HG03060 (cell line): ENCODE measurements around the gene ZNF136.
A peak's percentile ranks its signal among the peaks of the same experiment; 100 is the strongest.

Source experiments
- ATAC-seq: cut with Tn5 transposase; IDR thresholded peaks from one replicate; pipeline ENCODE4 v1.9.1; 2021; ENCODE audit warnings: low read depth, moderate number of reproducible peaks; ENCODE audit not compliant: unreplicated experiment

The ZNF136 gene

DNA sequence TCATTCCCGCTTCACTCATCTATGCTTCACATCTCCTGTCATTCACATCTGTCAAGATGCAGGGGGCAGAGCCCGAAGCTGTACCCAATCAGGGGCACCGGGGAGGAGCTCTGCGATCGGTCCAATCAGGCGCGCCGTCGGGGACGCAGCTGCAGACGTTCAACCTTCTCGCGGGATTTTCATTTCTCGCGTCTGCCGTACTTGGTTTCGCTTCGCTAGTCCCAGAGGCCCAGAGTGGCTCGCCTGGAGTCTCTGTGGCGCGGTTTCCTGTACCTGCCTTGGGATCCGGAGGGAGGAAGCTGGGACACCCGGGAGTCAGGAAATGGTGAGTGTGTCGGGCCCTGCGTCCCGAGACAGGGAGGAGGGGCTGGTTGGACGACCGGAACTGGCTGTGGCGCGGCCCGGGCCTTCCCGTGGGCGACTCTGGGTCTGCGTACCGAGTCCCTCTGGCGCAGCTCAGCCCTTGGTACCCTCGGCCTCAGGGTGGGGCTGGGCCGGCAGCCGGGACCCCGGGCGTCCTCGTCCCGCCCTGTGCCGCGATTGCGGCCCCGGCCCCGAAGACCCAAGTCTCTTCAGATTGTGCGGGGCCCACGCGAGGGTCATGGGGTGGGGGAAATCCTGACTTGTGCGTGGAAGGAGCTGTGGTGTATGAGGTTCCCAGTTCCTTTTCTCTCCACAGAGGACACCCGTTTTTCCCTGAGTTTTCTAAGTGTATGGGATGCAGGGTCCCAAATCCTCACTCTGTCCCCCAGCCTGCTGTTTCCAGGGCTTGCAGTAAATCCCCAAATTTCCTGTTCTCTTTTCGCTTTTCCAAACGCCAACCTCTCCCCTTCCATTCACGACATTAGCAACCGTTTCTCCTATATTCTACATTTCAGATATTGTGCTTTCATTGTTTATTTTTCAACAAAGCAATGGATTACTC, at the start of gene ZNF136:
Gene ZNF136, plus strand, starts transcription at position 215 of the 925 bp plus-strand sequence. Its CDS starts 108 bp downstream, at position 323.
- ATAC-seq: peak; percentile 70

DNA sequence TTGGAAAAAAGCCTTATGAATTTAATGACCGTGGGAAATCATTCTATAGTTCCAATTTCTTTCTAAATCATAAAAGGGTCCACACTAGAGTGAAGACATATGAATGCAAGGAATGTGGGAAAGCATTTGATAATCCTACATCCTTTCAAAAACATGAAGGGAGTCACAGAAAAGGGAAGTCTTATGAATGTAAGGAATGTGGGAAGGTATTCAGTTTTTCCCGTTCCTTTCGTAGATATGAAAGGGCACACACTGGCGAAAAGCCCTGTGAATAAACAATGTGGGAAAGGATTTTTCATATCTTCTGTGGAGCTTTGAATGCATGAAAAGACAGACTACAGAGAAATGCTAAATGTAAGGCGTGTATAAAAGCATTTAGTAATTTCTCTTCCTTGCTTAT, 49.8 kb upstream of the ZNF136 start:
- ATAC-seq: no peak

DNA sequence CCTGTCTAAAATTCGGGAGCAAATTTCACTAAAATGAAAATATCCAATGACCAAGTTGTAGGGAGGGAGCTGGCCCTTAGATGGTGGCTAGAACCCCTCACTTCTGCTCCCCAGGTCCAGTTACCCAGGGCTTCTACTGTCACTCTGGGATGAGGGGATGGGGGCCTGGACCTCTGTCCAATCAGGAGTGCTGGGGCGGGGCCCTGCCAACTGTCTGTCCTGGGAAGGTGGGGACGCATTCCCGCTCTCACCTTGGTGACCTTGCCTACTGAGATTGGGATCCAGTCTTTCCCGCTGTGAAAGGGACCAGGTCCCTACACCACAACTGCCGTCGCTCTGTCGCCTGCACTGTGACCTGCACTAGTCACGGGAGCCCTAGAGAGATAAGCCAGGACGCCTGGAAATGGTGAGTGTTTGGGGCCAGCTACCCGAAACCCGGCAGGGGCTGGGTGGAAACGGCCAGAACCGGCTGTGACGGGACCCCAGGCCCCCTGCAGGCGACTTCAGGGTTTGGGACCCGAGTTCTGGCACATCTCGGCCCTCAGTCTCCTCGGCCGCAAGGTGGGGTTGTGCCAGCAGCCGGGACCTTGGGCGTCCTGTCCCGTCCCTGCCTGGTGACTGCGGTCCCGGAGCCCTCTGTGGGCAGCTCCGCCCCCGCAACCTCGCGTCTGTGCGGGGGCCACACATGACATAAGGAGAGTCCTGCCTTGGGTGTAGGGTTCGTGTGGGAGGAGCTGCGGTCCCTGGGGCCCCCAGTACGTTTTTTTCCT, 45.5 kb upstream of the ZNF136 start:
- no peak for ATAC-seq

DNA sequence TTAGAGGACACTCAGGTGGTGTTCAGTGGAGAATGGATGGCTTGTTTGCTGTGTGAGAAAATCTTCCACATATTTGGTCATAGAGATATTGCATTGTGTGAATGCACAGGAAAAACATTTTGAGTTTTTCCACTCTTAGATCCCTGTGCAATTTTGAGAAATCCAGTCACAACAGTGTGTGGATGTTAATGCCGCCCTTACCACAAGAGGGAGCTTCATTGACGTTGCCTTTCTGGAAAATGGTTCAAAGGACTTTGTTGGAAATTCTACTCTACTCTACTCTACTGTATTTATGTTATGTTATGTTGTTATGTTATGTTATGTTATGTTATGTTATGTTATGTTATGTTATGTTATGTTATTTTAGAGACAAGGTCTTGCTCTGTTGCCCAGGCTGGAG, 36.2 kb upstream of the ZNF136 start:
- no peak for ATAC-seq

DNA sequence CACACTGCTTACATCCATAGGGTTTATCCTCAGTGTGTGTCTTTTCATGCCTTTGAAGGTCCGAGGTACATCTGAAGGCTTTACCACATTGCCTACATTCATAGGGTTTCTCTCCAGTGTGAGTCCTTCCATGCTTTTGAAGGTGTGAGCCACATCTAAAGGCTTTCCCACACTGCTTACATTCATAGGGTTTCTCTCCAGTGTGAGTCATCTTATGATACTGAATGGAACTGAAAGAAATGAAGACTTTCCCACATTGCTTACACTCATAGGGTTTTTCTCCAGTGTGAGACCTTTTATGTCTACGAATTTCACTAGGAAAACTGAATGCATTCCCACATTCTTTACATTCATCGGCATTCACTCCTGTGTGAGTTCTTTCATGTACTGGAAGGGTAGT, 29.8 kb upstream of the ZNF136 start:
- no peak for ATAC-seq

DNA sequence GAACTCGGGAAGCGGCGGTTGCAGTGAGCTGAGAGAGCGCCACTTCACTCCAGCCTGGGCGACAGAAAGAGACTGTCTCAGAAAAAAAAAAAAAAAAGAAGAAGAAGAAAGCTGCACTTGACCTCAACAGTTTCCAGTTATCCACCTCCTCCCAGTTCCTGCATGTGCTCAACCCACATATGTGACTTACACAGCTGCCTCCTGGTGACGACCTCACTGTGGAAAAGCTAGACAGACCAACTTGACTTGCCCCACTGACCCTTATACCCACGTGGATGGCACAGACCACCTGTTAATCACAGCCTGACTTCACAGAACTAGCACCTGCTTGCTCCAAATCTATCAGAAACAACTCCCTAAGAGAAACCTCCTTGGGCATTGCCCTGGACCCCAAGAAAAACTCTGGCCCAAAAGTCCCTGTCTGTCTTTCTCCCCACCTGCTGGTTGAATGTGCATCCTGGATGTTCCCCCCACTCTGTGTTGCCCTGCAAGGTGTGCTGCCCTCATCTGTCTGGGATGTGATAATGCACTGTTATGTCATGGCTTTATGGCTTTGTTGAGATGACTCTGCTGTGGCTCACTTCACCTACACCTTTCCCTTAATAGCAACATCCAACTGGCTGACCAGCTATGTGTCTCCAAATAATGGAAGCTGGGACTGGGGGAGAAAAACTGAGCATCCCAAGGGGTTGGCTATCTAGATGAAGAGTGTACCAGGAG, 25.5 kb upstream of the ZNF136 start:
- ATAC-seq: no peak

DNA sequence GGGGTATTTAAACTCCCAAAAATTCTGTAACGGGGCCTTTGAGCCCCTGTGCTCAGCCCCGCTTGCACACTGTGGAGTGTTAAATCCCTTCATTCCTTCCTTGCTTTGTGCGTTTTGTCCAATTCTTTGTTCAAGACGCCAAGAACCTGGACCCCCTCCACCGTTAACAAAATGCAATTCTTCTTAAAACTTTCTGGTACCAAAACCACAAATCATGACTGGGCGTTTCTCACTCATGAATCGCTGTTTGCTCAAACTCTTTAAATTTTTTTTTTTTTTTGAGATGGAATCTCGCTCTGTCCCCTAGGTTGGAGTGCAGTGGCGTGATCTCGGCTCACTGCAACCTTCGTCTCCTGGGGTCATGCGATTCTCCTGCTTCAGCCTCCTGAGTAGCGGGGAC, 23.6 kb upstream of the ZNF136 start:
- no peak for ATAC-seq

DNA sequence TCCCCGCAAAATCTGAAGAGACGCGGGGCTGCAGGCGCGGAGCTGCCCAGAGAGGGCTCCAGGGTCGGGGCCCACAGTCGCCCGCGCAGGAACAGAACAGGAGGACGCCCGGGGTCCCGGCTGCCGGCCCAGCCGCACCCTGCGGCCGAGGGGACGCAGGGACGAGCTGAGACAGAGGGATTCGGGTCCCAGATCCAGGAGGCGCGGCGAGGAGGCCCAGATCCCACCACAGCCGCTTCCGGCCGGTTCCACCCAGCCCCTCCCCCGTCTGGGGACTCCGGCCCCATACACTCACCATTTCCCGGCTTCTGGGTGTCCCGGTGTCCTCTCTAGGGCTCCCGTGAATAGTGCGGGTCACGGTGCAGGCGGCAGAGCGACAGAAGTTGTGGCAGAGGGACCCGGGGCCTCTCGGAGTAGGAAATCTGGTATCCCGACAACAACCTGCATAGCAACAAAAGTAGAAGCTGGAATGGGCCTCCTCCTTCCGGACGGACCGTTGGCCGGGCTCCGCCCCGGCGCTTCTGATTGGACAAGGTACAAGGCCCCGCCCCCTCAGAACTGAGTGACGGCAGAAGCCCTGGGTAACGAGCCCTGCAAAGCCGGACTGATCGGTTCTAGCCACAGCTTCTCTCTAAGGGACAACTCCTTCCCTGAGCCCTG, 22.9 kb upstream of the ZNF136 start, which contains the start of gene ZNF20:
Gene ZNF20, minus strand, starts transcription at position 466 of the 660 bp plus-strand sequence. Its CDS starts 168 bp downstream, at position 298.
- no peak for ATAC-seq

DNA sequence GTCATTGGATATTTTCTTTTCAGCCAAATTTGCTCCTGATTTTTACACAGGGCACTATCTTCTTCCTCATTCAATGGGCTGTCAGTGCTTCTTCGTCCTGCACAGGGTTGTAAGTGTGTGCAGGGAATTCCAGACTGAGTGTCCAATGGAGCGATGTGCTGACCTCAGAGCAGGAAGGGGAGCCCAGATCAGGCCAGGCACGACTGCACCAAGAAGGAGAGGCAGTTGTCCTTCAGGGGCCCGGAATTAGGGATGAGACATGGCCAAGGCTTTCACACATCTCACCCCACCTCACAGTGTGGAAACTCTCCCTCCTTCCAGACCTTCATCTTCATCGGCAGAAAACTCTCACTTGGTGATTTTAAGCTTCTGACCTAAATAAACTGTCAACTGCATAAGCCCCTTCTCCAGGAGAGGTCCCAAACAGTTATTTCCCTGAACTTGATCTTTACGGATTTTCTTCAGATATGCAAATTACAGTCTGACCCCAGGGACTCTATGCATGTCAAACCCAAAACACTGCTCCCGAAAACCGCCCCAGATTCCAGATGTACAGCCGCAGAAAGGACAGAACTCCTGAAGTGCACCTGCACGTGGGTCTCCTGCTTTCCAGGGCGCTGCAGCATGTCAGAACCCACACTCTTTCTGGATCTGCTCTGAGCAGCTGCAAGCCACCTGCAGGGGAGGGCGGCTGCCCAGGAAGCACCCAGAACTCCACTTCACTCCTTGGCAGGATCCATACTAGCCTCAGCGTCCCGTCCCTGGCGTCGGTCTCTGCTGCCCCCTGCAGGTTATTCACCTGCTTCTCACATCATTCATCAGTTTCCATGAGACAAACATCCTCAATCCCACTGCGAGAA, 22.1 kb upstream of the ZNF136 start:
- no peak for ATAC-seq

DNA sequence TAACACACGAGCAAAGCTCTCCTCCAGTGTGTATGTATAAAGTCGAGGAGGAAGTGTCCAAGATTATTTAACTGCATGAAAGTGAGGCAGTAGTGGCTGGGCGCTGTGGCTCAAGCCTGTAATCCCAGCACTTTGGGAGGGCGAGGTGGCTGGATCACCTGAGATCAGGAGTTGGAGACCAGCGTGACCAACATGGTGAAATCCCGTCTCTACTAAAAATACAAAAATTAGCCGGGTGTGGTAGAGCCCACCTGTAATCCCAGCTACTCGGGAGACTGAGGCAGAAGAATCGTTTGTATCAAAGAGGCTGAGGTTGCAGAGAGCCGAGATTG, 21.5 kb upstream of the ZNF136 start:
- no peak for ATAC-seq

DNA sequence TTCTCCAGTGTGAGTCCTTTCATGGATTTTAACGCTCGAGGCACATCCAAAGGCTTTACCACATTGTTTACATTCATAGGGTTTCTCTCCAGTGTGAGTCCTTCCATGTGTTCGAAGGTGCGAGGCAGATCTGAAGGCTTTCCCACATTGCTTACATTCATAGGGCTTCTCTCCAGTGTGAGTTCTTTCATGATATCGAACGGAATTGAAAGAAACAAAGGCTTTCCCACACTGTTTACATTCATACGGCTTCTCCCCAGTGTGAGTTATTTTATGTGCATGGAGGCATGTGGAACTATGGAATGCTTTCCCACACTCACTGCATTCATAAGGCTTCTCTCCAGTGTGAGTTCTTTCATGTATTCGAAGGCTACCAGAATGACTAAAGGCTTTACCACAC, 17.5 kb upstream of the ZNF136 start:
- ATAC-seq: no peak

DNA sequence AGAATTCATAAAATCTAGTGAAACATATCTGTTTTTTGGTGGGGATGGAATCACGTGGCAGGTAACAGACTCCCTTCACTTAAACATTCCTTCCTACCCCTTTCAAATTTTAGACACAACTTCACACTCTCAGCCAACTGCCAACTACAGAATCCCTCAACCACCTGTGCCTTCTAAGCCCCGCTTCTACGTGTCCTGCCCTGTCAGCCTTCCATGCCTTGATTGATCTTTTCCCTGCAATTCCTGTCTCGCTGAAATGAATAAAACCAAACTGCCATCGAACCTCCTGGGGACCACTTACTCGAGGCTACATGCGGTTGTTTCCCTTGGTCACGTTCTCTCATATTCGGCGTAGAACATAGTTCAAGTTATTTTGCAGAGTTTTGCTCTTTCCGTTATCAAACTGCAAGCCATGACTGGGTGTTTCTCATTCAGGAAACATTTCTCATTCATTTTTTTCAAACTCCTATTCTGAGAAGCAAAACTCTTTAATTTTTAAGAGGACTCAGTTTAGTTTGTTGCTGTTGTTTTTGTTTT, 7.5 kb upstream of the ZNF136 start:
- ATAC-seq: no peak

DNA sequence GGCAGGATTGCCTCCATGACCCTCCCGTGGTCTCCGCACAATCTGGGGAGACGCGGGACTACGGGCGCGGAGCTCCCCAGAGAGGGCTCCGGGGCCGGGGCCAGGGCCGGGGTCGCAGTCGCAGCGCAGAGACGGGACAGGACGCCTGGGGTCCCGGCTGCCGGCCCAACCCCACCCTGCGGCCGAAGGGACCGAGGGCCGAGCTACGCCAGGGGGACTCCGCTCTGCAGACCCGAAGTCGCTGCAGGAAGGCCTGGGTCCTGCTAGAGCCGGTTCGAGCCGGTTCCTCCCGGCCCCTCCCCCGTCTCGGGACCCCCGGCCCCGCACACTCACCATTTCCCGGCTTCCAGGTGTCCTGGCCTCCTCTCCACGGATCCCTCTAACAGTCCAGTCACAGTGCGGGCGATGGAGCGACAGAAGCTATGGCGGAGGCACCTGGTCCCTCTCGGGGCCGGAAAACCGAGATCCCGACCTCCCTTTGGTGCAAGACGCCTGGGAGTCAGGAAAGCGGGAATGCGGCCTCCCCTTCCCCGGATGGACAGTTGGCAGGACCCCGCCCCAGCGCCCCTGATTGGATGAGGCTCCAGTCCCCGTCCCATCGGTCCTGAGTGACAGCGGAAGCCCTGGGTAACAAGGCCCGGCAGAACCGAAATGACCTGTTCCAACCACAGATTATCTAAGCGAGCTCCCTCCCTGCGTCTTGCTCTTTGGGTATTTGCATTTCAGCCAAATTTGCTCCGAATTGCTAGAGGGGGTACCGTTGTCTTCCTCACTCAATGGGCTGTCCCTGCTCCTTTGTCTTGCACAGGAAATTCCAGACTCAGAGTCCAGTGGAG, 6.5 kb upstream of the ZNF136 start, which contains the start of gene ZNF625:
Gene ZNF625, minus strand, starts transcription at position 512 of the 836 bp plus-strand sequence. Its CDS starts 176 bp downstream, at position 336.
- ATAC-seq: no peak

DNA sequence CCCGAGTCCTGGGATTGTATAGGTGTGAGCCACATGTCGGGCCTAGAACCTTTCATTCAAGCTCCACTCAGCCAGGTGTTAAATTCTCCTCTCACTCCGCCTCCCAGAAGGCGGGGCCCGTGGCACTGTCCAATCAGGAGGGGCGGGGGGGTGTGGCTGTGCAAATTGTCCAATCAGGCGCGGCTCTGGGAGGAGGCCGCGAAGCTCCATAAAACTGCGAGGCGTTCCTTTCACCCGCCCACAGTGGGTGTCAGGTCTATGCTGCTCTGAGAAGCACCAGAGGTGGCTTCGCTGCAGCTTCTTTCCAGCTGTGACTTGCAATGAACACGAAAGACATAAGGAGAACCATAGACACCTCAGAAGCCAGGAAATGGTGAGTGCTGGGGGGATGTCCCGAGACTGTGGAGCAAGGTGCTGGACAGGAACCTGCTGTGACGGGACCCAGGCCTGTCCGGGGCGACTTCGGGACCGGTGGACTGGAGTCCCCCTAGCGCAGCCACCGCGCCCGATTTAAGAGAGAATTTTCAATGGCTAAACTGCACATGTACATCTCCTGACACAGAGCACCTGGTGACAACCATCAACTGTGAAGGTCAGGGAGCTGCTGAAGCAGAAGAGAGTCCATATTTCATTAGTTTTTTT, 3.0 kb upstream of the ZNF136 start:
- ATAC-seq: no peak

DNA sequence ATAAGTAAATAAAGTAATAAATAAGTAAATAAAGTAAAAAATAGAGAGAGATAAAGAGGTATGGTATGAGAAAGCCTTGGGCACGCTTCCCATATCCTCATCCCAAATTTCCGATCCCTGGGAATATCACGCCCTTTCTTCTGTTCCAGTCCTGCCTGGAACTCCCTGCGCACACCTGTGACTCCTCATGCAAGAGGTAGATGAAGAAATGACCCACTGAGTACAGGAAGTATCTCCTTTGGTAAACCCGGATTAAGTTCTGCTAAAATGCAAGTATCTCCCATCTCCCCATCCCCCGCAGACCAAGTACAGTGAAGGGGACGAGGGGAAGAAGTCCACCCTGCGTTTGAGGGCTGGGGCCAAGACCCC, 399 bp upstream of the ZNF136 start:
- ATAC-seq: peak; percentile 10

DNA sequence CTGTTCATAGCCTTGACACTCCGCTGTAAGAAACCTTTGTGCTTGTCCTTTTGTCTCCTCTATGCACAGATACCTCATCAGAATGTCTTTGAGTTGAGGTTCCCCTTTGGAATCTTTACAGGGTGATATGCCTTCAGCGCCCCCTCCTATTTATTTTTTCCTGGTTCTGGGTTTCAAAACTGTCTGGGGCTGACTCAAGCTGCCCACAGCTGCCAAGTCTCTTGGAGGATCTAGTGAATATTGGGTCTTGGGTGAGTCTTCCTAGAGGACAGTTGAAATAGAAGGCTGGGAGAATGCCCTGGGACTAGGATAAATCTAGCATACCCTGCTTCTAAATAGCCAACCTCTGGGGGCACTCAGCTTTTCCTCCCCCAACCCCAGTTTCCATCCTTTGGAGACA, 930 bp downstream of the ZNF136 start:
- no peak for ATAC-seq

DNA sequence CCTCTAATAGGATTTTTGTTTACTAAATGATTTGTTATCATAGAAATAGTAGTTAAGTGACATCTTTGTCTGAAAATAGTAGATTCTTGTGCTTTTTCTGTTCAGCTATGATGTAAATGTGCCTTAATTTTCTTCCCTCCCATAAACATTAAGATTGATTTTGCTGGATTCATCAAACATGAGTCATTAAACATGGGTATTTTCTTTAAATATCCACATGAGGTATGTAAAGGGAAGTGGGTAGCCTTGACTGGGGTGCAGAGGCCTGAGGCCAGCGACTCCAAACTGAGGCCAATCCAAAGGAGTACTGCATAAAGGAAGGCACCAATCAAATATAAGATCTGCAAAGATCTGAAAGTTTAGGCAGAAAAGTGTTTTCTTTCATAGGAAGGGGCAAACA, 3.7 kb downstream of the ZNF136 start:
- ATAC-seq: no peak

DNA sequence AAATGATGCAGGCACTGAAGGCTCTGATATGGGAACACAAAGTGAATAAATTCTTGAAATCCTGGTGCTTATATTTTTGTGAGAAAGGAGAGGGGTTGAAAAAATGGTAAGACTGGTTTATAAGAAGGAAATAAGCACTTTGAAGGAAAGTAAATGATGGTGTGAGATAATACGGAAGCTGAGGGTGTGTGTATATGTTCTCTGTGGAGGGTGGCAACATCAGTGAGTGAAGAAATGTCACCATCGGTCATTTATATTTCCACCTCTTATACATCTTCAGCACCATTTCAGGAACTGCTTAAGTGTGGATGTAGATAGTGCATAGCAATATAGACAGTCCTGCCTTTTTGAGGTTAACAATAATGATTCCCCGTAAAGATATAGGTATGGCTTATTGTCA, 17.5 kb downstream of the ZNF136 start:
- no peak for ATAC-seq
